ENCODE measurements around the gene SLC38A9.

Gene SLC38A9

DNA sequence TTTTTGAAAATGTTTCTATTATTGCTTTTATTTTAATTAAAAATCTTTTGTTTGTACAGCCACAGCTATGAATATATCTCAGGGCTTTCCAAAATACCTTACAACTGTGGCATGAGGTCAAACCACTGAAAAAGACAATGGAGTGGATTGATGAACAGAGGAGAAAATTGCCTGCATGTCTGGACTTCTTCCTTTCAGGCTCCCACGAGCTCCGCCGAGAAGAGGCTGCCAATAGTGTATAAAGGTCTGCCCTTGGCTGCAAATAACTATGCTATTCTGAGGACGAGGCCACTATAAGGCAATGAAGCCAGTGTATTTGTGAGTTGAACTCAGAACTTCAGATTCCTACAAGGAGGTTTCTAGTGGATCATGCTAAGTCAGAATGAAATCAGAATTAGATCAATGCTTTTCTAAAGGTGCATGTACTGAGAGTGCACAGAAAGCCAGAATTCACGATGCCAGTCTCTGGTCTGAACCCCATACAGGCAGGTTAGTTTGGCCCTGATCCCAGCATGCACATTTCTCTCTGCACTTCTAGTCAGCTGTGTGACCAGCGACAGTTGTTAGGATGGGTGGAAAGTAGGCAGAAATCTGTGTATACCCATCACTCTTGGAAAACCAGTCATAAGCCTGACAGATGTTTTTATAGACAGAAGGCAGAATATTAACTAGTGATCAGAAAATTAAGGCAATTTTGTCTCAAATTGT is 134.6 kb downstream of the SLC38A9 start:
- Histone ChIP-seq H3K9ac (ENCODE audit: low read length) (no peak overlapping the region), H3K4me1 (ENCODE audit: insufficient read depth, low read length, severe bottlenecking) (no peaks in the 10 kb centered on the region), H4K20me1 (ENCODE audit: insufficient read depth, low read length) (no peaks in the 10 kb centered on the region), H3K27me3 (ENCODE audit: insufficient read depth, low read length) (no peaks in the 10 kb centered on the region), H3F3A (ENCODE audit: insufficient read depth, low read length) (no peaks in the 10 kb centered on the region), H3K4me2 (ENCODE audit: low read length) (no peak overlapping the region), H3K9me2 (ENCODE audit: low read depth, low read length) (no peaks in the 10 kb centered on the region), H3K9me3 (ENCODE audit: low read length) (no peaks in the 10 kb centered on the region), H3K4me3 (ENCODE audit: low read depth, low read length, poor library complexity, severe bottlenecking) (no peak overlapping the region), H2AFZ (ENCODE audit: low read length) (no peak overlapping the region), H3K79me2 (ENCODE audit: insufficient read depth, low read length) (no peaks in the 10 kb centered on the region), H3K36me3 (ENCODE audit: insufficient read depth, low read length) (no peaks in the 10 kb centered on the region), H3K27ac (ENCODE audit: low read depth, low read length, poor library complexity, severe bottlenecking) (no peak overlapping the region)
- no peak for TF ChIP-seq EZH2 (IDR thresholded peaks at IDR 0.05; ENCODE audit: borderline replicate concordance, low read length)
- TF ChIP-seq, protein P1, sequence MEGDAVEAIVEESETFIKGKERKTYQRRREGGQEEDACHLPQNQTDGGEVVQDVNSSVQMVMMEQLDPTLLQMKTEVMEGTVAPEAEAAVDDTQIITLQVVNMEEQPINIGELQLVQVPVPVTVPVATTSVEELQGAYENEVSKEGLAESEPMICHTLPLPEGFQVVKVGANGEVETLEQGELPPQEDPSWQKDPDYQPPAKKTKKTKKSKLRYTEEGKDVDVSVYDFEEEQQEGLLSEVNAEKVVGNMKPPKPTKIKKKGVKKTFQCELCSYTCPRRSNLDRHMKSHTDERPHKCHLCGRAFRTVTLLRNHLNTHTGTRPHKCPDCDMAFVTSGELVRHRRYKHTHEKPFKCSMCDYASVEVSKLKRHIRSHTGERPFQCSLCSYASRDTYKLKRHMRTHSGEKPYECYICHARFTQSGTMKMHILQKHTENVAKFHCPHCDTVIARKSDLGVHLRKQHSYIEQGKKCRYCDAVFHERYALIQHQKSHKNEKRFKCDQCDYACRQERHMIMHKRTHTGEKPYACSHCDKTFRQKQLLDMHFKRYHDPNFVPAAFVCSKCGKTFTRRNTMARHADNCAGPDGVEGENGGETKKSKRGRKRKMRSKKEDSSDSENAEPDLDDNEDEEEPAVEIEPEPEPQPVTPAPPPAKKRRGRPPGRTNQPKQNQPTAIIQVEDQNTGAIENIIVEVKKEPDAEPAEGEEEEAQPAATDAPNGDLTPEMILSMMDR (IDR thresholded peaks at IDR 0.05; ENCODE audit: low read length) = no peak

DNA sequence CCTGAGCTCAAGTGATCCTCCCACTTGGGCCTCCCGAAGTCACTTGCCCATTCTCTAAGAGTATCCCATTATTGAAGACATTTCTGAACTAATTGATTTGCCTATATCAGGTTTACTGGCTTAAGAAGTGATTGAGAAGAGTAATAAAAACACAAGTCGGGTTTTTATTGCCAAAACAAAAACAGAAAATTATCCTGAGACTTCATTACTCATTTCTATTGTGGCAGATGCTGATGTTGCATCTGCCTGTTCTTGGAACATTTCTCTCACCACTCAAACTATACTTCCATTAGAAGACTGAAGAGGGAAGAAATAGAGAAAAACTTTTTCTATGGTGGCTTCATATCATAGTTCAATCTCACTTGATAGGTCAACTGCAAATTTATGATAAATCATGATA is 135.5 kb downstream of the SLC38A9 start:
- TF ChIP-seq, protein P1 (IDR thresholded peaks at IDR 0.05; ENCODE audit: low read length) = no peak
- no peak for TF ChIP-seq EZH2 (IDR thresholded peaks at IDR 0.05; ENCODE audit: borderline replicate concordance, low read length)
- Histone ChIP-seq H3K4me3 (ENCODE audit: low read depth, low read length, poor library complexity, severe bottlenecking) (no peak overlapping the region), H3K4me1 (ENCODE audit: insufficient read depth, low read length, severe bottlenecking) (no peaks in the 10 kb centered on the region), H3F3A (ENCODE audit: insufficient read depth, low read length) (no peaks in the 10 kb centered on the region), H3K9me3 (ENCODE audit: low read length) (no peaks in the 10 kb centered on the region), H3K4me2 (ENCODE audit: low read length) (no peak overlapping the region), H3K9me2 (ENCODE audit: low read depth, low read length) (no peaks in the 10 kb centered on the region), H3K36me3 (ENCODE audit: insufficient read depth, low read length) (no peaks in the 10 kb centered on the region), H3K27ac (ENCODE audit: low read depth, low read length, poor library complexity, severe bottlenecking) (no peak overlapping the region), H3K9ac (ENCODE audit: low read length) (no peak overlapping the region), H2AFZ (ENCODE audit: low read length) (no peak overlapping the region), H4K20me1 (ENCODE audit: insufficient read depth, low read length) (no peaks in the 10 kb centered on the region), H3K79me2 (ENCODE audit: insufficient read depth, low read length) (no peaks in the 10 kb centered on the region), H3K27me3 (ENCODE audit: insufficient read depth, low read length) (no peaks in the 10 kb centered on the region)

Measured in OCI-LY1 (cell line).